Kasumi-1 (cell line): ENCODE measurements around the gene TTC24.
"Not testable (repeated sequence)": the region's sequence is repeated elsewhere in the genome, so short reads cannot be mapped to it uniquely, and the experiment has no call there.

ENCODE experiments used
- DNase-seq, 2 experiments: peaks; one replicate each; lab custom pipeline; 2025; lab: John Stamatoyannopoulos, UW

The TTC24 gene

DNA sequence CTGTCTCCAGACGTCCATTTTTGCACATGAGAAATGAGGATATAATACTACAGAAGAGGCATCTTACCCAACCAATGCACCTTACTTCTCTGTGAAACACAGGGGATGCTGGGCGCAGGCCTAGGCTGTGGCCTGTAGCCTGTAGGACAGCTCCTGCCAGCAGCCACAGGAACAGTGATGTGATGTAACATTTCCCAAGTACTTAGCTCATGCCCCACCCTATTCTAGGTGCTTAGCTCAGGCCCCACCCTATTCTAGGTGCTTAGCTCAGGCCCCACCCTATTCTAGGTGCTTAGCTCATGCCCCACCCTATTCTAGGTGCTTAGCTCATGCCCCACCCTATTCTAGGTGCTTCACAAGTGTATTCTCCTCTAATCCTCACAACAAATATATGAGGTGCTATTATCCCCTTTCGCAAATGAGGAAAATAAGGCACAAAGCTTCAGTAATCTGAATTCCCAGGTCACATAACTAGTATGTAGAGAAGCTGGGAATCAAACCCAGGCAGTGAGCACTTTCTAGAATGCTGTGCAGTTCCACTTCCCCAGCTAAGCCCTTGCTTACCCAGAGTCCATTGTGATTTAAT is 7.5 kb downstream of the TTC24 start:
- DNase-seq, result no peak

DNA sequence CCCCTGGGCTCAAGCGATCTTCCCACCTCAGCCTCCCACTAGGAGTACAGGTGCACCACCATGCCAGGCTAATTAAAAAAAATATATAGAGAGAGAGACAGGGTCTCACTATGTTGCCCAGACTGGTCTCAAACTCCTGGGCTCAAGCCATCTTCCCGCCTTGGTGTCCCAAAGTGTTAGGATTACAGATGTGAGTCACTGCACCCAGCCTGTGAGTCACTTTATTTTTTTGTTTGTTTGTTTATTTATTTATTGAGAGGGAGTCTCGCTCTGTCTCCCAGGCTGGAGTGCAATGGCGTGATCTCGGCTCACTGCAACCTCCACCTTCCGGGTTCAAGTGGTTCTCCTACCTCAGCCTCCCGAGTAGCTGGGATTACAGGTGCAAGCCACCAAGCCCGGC is 8.4 kb downstream of the TTC24 start:
- not testable (repeated sequence) for DNase-seq

DNA sequence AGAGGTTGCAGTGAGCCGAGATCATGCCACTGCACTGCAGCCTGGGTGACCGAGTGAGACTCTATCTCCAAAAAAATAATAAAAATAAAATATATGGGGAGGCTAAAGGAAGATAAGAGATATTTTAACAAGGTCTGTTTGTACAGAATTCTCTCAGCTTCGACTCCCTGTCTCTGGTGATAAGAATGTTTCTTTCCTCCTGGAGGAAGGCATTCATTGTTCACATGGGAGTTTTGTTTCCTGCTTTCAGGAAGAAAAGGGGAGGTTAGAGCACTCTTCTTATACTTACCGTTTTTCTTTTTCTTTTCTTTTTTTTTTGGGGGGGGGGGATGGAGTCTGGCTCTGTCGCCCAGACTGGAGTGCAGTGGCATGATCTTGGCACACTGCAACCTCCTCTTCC is 10.0 kb downstream of the TTC24 start:
- no peak for DNase-seq

DNA sequence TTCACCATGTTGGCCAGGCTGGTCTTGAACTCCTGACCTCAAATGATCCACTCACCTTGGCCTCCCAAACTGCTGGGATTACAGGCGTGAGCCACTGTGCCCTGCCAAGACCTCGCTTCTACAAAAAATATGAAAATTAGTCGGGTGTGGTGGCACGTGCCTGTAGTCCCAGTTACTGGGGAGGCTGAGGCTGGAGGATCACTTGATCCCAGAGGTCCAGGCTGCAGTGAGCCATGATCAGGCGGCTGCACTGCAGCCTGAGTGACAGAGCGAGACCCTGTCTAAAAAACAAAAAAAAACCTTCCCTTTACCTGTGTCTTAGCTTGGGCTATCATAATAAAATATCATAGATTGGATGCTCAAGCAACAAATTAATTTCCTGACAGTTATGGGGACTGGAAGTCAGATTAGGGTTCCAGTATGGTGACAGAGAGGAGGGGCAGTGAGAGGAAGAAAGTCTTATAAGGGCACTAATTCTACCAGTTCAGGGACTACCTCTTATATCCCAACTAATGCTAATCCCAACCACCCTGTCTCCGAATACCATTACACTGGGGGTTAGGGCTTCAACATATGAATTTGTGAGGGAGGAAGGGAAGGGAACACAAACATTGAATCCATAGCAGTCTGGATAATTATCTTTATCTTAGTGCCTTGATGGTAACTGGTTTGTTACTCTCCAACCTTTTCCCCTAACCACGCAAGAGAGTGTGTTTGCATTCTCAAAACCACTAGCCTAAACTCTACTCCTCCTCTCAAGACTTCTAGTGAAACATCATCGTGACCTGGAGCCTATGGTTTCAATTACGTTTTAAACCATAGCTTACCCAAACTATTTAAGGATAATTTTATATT is 11.0 kb downstream of the TTC24 start:
- no peak for DNase-seq

DNA sequence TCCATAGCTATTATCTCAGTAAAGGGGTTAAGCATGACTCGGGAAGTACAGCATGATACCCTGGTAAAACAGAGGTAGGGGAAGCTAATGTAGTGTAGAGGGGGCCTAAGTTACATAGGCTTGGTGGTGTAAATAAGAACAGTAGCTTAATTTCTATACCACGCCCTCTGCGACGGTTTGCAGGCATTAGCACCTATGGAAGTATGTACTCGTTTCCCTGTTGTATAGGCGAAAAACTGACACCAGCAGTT is 11.6 kb downstream of the TTC24 start:
- DNase-seq, result peak in 1 of 2 experiments; percentile 30

DNA sequence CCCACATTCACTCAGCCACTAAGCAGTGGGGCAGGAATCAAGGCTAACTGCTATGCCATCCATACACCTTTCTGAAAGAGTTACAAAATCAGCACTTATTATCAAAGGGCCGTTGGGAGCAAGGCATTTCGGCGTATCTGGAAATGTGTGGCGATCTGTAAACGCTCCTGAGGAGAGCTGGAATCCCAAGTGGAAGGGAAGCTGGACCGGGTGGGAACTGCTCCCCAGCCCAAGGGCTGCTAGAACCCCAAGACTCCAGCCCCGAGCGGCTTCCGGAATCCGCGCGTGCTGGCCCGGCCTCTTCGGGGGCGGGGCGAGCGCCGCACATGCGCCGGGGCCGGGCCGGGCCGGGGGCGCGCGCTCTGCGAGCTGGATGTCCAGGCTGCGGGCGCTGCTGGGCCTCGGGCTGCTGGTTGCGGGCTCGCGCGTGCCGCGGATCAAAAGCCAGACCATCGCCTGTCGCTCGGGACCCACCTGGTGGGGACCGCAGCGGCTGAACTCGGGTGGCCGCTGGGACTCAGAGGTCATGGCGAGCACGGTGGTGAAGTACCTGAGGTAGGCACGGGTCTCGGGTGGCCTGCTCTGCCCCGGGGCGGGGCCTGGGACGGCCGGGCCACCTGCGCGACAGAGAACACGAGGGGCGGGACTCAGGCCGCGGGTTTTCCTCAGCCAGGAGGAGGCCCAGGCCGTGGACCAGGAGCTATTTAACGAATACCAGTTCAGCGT is 12.1 kb downstream of the TTC24 start, which contains the start of gene NAXE:
TSS of gene NAXE (plus strand) at position 345 of the 726 bp plus-strand sequence. CDS start at position 374, 29 bp downstream.
- DNase-seq, result peak; percentile 52 to 66

DNA sequence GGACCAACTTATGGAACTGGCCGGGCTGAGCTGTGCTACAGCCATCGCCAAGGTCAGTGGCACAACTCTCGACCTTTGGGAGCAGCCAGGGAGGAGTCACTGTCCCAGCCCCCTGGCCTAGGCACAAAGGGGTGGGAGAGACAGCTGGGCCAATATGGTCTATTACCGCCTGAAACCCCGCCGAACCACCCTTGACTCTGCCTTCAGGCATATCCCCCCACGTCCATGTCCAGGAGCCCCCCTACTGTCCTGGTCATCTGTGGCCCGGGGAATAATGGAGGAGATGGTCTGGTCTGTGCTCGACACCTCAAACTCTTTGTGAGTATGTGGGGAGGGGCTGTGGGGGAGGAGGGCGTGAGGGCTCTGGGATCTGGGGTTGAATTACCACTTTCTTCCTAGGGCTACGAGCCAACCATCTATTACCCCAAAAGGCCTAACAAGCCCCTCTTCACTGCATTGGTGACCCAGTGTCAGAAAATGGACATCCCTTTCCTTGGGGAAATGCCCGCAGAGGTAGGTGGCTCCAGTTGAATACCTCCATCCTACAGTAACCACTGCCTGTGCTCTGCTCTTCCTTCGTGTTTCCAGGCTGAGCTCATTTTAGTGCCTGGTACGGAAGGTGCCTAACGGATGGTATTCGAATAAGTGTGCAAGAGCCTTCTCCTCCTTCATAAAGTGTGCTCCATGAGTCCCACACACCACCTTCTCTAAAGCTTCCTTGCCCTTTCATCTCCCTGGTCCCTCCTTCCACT is 12.8 kb downstream of the TTC24 start:
- DNase-seq, result no peak

DNA sequence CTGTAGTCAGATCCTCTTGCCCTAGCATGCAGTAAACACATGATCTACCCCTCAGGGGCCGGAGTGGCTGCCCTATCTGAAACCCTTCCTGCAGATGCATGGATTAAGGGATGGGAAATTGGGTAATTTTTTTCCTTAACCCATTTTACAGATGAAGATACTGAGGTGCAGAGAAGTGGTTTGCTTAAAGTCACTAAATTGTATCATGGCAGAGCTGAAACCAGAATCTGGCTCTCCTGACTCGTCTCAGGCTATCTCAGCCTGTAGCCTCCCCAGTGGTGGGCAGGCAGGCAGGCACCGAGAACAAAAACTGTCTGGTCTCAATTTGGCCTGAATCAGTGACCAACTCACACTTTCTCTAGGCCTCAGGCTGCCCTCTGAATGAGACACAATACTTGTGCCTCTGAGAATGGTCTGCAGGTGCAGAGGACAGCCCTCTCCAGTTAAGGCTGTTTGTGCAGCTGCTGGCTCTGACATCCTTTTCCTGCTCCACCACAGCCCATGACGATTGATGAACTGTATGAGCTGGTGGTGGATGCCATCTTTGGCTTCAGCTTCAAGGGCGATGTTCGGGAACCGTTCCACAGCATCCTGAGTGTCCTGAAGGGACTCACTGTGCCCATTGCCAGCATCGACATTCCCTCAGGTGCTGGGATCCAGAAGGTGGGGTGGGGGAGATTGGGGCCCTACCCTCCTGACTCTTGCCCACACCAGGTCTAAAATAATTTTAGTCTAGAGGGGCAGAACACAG is 13.6 kb downstream of the TTC24 start:
- DNase-seq, result no peak

DNA sequence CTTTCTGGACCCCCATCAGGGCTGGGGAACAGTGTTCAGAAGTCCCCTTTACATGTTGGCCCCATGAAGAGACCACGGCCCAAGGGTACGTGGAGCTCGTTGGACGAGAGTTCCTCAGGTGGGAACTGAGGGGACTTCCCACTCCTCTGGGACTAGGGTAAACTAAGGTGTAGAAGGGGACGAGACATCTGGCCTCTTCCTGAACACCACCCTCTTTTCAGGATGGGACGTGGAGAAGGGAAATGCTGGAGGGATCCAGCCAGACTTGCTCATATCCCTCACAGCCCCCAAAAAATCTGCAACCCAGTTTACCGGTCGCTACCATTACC is 14.1 kb downstream of the TTC24 start:
- no peak for DNase-seq

DNA sequence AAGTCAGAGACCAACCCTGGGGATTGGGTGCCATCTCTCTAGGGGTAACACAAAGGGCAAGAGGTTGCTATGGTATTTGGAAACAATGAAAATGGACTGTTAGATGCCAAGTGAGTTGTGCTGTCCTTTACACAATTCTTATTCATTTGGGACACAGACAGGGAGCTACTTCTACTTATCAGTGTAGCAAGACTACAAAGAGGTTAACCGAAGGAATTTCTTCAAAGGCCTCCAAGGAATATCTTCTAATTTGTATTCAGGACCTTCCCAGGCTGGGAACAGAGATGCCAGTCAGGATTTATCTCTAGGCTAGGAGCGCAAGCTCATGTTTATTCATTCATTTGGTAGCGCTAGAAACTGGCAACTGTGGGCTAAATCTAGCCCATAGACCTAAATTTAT is 14.7 kb downstream of the TTC24 start:
- DNase-seq, result no peak

DNA sequence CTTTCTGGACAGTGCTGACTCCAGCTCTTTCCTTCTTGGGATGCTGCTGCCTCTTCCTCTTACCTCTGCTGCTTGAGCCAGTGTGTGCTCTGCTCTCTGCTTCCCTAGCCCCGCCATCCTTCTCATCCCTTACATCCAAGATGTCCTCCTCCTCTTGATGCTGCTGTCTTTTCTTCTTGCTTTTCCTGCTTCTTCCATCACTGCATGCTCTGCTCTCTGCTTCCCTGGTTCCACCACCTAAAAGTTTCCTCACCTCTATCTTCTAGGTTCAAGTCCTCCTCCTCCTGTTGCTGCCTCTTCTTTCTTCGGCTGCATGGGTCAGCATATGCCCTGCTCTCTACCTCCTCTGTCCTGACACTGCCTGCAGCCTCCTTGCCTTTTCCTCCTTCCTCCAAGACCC is 15.5 kb downstream of the TTC24 start:
- no peak for DNase-seq

DNA sequence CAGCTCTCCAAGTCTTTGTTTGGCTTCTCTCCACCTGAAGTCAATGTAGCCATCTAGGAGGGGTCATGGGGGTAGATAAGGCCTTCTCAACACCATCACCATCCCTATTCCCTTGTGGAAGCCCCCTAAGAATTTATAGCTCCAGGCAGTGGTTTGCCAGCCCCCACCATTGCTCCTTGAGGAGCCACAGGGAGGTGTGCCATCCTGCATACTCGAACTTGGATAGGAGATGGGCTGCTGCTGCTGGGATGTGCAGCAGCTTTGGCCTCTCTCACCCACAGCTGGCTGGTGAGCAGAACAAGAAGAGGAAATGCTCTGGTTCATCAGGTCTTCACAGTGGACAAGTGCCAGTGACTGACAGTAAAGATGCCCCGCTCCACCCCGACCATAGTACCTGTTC is 16.9 kb downstream of the TTC24 start:
- DNase-seq, result no peak

DNA sequence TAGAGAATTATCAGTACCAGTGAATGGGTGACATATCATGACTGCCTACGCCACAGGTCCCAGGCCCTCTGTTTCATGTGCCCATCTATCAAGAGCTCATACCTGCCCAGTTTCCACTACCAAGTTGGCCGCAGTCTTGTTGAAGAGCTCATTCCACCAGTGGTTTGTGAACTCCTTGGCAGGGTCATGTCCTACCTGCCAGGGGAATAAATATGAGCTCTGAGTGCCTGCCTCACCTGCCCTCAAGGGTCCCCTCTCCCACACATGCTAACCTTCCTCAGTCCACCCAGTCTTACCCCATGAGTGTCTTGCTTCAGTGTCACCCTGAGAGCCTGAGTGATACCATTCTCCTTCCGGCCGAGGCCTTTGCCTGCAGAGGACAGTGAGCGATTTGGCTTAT is 18.6 kb downstream of the TTC24 start:
- no peak for DNase-seq

DNA sequence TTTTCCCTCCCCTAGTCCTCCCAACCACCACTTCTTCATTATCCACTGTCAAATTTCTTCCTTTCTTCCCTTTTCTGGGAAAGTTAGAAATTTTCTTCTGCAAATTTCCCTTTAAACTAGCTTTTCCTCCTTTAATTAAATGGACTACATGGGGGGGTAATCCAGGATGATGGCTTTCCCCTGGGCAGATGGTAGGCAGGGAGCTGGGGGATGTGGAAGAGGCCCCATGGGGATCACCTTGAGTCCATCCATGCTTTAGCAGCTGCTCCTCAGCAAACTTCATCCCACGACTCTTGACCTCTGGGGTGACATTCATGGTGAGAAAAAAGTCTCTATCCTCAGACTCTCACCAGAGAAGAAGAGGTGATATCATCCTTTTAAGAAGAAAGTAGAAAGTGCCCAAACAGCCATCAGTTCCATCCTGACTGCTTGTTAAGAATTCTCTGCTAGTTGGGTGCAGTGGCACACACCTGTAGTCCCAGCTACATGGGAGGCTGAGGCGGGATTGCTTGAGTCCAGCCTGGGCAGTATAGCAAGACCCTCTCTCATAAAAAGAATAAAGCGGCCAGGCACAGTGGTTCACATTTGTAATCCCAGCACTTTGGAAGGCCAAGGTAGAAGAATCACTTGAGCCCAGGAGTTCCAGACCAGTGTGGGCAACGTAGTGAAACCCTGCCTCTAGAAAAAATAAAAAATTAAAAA is 19.4 kb downstream of the TTC24 start:
- no peak for DNase-seq

DNA sequence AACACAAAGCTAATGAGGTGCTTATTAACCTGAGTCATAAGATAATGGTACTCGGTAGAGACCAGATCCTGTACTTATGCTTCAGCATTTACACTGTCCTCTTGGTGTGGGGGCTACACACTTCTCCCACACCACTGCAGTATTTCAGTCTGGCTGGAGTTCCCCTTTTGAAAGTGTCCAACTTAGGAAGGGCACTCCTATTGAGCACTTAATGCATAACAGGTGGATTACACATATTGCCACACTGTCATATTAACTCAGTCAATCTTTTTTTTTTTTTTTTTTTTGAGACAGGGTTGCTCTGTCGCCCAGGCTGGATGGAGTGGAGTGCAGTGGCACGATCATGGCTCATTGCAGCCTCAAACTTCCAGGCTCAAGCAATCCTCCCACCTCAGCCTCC is 20.3 kb downstream of the TTC24 start:
- DNase-seq, result peak; percentile 76 to 89

DNA sequence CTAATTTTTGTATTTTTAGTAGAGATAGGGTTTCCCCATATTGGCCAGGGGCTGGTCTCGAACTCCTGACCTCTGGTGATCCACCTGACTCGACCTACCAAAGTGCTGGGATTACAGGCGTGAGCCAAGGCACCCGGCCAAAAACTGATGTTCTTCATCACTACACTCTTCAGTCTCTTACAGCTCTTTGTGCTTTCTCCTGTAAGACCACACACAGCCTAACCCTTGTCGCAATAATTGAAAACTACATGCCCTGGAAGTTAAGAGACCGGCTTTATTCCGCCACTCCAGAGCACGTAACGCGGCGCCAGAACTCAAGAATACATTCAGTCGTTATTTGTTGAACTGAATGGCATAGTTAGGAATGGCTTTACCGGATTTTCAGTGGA is 21.2 kb downstream of the TTC24 start:
- DNase-seq, result no peak

DNA sequence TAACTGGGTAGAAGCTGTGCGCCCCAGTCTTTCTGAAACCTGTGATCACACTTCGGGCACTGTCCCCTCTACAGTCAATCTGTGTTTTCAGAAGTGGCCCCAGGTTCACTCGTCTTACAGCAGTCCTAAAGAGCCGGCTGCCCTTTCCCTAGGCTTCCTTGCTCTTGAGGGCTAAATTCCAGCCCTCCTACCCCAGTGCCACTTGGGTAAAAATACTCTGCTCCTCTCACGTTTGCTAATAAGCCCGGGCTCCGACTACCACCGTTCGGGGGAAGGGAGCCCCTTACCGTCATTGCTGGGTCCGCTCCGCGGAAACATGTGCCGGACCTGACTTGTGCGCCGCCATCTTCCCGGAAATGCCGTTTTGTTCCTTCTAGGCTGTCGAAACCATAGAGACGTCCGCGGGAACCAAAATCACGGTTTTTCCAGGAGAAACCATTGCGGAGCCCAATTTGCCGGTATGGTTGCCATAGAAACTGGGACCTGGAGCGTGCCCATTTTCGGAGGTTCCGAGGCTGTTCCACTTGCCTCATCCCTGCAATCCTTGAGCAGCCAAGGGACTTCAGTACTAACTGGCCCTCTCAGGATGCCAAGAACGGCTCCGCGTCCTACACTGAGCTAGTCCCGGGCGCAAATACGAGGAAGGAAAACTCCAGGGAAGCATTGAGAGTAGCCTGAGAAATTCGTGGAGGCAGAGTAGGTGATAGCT is 21.8 kb downstream of the TTC24 start, which contains the start of gene GPATCH4:
TSS of gene GPATCH4 (minus strand) at position 358 of the 709 bp plus-strand sequence.
- peak; percentile 81 to 83 for DNase-seq

DNA sequence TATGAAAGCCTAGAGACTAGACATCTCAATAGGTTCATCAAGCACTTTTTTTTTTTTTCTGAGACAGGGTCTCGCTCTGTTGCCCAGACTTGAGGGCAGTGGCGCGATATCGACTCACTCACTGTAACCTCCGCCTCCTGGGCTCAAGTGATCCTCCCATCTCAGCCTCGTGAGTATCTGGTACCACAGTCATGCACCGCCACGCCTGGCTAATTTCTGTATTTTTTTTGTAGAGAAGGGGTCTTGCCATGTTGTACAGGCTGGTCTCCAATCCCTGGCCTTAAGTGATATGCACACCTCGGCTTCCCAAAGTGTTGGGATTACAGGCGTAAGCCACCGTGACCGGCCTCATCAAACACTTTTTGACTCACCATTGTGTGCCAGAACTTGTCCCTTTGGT is 22.4 kb downstream of the TTC24 start:
- DNase-seq, result no peak

DNA sequence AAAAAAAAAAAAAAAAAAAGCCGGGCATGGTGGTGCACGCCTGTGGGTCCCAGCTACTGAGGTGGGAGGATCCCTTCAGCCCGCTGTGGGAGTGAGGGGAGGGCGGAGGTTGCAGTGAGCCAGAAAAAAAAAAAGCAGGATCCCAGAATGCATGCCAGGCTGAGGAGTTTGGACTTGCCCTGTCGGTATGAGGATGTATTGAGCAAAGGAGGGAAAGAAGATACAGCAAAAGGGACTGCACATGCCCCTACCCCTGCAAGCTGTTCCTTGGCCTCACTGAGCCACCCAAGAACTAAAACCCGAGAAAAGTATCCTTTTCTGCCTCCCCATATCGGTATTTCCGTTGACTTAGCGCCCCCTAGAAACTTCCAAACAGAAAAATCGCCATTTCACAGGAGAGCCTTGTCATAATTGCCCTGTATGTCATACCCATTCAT is 23.1 kb downstream of the TTC24 start:
- DNase-seq, result peak; percentile 37 to 56

DNA sequence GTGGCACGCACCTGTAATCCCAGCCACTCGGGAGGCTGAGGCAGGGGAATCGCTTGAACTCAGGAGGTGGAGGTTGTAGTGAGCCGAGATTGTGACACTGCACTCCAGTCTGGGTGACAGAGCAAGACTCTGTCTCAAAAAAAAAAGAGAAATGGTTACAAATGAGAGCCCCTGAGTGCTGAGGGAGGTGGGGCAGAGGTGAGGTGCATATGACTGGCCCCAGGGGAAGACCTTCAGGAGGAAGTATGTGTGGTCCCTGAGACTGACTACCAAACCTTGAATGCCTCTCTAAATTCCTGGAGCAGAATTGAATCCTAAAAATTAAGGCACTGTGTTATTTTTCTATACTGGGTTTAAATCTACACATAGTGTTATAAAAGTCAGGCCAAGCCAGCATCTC is 27.8 kb downstream of the TTC24 start:
- not testable (repeated sequence) for DNase-seq
